Stimulated activated naive CD8-positive, alpha-beta T cell treated with anti-CD3 and anti-CD28 coated beads, Interleukin-15, Interleukin-2, amounts not matched to agents 100 ng/mL and 50 ng/mL, for 24 hours (primary cell): ENCODE measurements around the gene ORM2.
A peak's percentile ranks its signal among the peaks of the same experiment; 100 is the strongest.
"Not testable (repeated sequence)": the region's sequence is repeated elsewhere in the genome, so short reads cannot be mapped to it uniquely, and the experiment has no call there.

Experiments used
- H3K27ac Mint-ChIP-seq: one replicate; pipeline ENCODE4 v1.8.0; 2021; ENCODE audit warnings: mild to moderate bottlenecking, mixed read lengths
- H3K27me3 Mint-ChIP-seq: one replicate; pipeline ENCODE4 v1.8.0; 2021; ENCODE audit warnings: mixed read lengths
- H3K36me3 Mint-ChIP-seq: one replicate; pipeline ENCODE4 v1.8.0; 2021; ENCODE audit warnings: low read depth, mixed read lengths
- H3K4me1 Mint-ChIP-seq: one replicate; pipeline ENCODE4 v1.8.0; 2021; ENCODE audit warnings: low read depth, mixed read lengths
- H3K4me3 Mint-ChIP-seq: one replicate; pipeline ENCODE4 v1.8.0; 2021; ENCODE audit warnings: mild to moderate bottlenecking, mixed read lengths
- H3K9me3 Mint-ChIP-seq: one replicate; pipeline ENCODE4 v1.8.0; 2021; ENCODE audit warnings: mixed read lengths

ORM2 gene

DNA sequence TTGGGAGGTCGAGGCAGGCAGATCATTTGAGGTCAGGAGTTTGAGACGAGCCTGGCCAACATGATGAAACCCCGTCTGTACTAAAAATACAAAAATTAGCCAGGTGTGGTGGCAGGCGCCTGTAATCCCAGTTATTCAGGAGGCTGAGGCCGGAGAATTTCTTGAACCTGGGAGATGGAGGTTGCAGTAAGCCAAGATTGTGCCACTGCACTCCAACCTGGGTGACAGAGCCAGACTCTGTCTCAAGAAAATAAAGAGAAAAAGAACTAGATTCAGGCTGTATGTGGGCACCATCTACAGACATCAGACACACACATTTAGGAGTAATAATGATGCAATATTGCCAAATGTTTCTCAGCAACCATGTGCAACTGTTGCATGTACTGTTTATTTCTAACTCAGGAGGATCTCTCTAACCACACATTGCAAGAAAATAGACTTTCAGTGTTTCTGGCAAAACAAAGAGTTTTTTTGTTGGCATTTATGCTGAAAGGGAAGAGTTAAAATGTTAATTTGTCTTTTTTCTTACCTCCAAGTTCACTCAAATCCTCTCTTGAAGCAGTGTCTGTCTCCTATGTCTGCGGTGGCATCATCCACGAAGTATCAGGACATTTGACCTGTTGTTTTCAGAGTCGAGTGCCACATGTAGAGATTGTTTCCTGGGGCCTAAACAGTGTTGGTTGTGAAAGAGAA, 11.9 kb upstream of the ORM2 start:
- Mint-ChIP-seq H3K36me3 (no peaks in the 10 kb centered on the region), H3K4me1 (peaks cover 8% of the 10 kb centered on the region), H3K4me3 (no peak overlapping the region), H3K27me3 (no peaks in the 10 kb centered on the region), H3K27ac (peak overlapping the region; percentile 55), H3K9me3 (no peaks in the 10 kb centered on the region)

DNA sequence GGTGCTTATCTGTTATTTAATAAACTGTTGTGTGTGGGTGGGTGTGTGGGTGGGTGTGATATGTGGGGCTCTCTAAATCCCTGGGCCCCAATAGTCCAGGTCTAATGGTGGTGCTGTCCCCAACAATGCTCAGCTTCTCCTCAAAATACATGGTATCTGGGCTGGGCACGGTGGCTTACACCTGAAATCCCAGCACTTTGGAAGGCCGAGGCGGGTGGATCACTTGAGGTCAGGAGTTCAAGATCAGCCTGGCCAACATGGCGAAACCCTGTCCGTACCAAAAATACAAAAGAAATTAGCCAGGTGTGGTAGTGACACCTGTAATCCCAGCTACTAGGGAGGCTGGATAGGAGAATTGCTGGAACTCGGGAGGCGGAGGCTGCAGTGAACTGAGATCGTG, 11.3 kb upstream of the ORM2 start:
- Mint-ChIP-seq H3K4me1 (peaks cover 8% of the 10 kb centered on the region), H3K36me3 (no peaks in the 10 kb centered on the region), H3K9me3 (no peaks in the 10 kb centered on the region), H3K27me3 (no peaks in the 10 kb centered on the region), H3K27ac (peak overlapping the region; percentile 55), H3K4me3 (no peak overlapping the region)

DNA sequence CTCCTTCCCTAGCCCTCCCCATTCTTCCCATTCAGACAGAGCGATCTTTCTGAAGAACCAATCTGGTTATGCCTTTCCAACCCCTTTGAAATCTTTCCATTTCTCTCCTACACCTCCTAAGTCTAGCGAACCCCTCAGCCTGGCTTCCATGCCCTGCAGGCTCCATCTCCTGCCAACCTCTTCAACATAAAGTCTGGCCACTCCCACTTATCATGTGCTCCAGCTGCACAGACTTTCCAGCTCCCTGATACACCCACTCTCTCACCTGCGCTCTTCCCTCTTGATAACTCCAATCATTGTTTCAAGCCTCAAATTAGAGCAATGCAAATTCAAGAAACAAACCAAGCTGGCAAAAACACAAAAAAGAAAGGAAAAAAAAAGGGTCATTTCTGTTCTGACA, 10.5 kb upstream of the ORM2 start:
- H3K9me3 Mint-ChIP-seq: no peaks in the 10 kb centered on the region
- no peaks in the 10 kb centered on the region for H3K27me3 Mint-ChIP-seq
- no peaks in the 10 kb centered on the region for H3K36me3 Mint-ChIP-seq
- H3K4me1 Mint-ChIP-seq: peaks cover 8% of the 10 kb centered on the region
- H3K4me3 Mint-ChIP-seq: no peak overlapping the region
- H3K27ac Mint-ChIP-seq: no peak overlapping the region

DNA sequence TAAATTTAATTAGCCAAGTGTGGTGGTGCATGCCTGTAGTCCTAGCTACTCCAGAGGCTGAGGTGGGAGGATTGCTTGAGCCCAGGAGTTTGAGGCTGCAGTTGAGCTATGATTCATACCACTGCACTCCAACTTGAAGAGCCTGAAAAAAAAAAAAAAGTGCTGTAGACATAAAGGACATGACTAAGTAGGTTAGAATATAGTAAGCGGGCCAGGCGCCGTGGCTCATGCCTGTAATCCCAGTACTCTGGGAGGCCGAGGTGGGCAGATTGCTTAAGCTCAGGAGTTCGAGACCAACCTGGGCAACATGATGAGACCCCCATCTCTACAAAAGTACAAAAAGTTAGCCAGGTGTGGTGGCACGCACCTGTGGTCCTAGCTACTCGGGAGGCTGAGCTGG, 9.0 kb upstream of the ORM2 start:
- H3K36me3 Mint-ChIP-seq, H3K4me1 Mint-ChIP-seq, H3K4me3 Mint-ChIP-seq, H3K27ac Mint-ChIP-seq, H3K9me3 Mint-ChIP-seq, H3K27me3 Mint-ChIP-seq: not testable (repeated sequence)

DNA sequence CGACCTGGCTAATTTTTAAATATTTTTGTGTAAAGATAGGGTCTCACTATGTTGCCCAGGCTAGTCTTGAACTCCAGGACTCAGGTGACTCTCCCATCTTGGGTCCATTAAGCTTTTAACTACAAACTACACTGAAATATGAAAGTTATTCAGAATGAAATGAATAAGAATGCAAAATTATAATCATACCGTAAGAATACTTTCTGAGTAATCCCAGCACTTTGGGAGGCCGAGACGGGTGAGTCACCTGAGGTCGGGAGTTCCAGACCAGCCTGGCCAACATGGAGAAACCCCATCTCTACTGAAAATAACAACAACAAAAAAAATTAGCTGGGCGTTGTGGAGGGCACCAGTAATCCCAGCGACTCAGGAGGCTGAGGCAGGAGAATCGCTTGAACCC, 7.9 kb upstream of the ORM2 start:
- no peaks in the 10 kb centered on the region for H3K36me3 Mint-ChIP-seq
- no peak overlapping the region for H3K4me3 Mint-ChIP-seq
- H3K27me3 Mint-ChIP-seq: no peaks in the 10 kb centered on the region
- H3K9me3 Mint-ChIP-seq: no peaks in the 10 kb centered on the region
- H3K4me1 Mint-ChIP-seq: peaks cover 8% of the 10 kb centered on the region
- no peak overlapping the region for H3K27ac Mint-ChIP-seq

DNA sequence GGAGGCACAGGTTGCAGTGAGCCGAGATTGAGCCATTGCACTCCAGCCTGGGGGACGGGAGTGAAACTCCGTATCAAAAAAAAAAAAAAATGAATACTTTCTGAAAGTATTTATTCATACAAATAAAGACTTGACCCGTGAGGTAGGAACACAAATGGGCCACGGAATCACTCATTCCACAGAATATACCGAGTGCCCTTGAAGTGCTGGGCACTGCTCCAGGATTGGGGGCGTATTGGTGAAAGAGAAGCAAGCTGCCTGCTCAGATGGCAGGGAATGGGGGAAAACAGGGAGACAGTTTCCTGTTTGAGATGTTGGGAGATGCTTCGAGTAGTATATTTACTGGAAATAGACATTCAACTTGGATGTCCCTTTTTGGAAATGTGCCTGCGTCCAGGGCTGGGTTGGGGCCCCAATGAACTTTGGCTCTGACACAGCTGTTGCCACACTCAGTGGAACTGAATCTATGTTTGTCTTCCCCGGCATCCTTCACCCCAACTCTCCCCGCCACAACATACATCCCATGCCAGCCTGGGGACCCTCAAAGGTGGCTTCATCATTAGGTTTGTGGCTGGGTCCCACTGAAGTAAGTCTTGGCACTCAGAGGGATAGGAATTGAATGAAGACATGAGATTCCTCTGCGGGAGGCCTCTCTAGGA, 7.4 kb upstream of the ORM2 start:
- not testable (repeated sequence) for H3K4me3 Mint-ChIP-seq, H3K27me3 Mint-ChIP-seq, H3K27ac Mint-ChIP-seq, H3K9me3 Mint-ChIP-seq, H3K4me1 Mint-ChIP-seq, H3K36me3 Mint-ChIP-seq

DNA sequence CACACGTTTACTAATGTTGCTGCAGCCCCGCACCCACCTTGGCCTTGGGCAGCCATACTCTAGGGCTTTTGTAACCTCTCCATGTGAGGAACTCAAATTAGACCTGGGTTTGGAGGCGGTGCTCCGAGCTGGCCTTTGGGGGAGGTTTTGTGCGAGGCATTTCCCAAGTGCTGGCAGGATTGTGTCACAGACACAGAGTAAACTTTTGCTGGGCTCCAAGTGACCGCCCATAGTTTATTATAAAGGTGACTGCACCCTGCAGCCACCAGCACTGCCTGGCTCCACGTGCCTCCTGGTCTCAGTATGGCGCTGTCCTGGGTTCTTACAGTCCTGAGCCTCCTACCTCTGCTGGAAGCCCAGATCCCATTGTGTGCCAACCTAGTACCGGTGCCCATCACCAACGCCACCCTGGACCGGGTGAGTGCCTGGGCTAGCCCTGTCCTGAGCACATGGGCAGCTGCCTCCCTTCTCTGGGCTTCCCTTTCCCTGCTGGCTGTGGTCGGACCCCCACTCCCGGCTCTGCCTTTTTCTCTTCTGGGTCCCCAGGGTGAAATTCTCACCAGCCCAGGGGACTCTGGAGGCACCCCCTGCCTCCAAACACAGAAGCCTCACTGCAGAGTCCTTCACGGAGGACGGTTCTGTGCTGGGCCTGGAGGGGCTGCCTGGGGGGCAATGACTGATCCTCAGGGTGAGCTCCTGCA, 6.7 kb upstream of the ORM2 start, which contains the start of gene ORM1:
Gene ORM1, plus strand, starts transcription at position 268 of the 701 bp plus-strand sequence. Its CDS starts 36 bp downstream, at position 304.
- not testable (repeated sequence) for H3K9me3 Mint-ChIP-seq, H3K27me3 Mint-ChIP-seq, H3K4me3 Mint-ChIP-seq, H3K27ac Mint-ChIP-seq, H3K36me3 Mint-ChIP-seq, H3K4me1 Mint-ChIP-seq

DNA sequence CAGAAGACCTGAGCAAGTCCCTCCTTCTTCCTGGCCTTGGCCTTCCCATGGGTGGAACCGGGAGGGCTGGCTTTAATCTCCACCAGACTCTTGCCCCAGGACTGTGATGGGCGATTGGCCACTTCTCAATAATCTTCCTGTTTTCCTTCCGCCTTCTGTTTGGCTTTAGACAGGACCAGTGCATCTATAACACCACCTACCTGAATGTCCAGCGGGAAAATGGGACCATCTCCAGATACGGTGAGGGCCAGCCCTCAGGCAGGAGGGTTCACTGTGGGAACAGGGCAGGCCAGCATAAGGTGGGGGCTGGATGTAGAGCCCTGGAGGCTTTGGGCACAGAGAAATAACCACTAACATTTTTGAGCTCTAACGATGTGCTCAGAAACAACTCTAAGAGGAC, 5.8 kb upstream of the ORM2 start:
- H3K4me1 Mint-ChIP-seq, H3K4me3 Mint-ChIP-seq: not testable (repeated sequence)

DNA sequence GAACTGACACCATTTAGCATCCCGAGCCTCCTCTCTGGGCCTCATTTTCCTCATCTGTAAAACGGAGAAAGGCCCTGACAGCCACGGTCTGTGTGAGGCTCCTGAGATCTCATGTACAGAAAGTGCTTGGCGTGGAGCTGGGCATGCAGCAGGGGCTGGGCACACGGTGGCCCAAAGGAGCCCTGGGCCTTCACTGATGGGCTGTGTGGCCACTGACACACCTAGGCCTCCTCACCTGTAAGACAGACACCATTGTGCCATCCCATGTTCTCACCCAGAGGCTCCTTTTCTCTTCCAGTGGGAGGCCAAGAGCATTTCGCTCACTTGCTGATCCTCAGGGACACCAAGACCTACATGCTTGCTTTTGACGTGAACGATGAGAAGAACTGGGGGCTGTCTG, 5.2 kb upstream of the ORM2 start:
- Mint-ChIP-seq H3K27me3 (no peaks in the 10 kb centered on the region), H3K4me3 (no peak overlapping the region), H3K36me3 (no peaks in the 10 kb centered on the region), H3K9me3 (no peaks in the 10 kb centered on the region), H3K4me1 (peaks cover 8% of the 10 kb centered on the region), H3K27ac (no peak overlapping the region)

More for the DNA sequence above, 5.8 kb upstream of the ORM2 start:
- not testable (repeated sequence) for H3K27me3 Mint-ChIP-seq, H3K9me3 Mint-ChIP-seq, H3K27ac Mint-ChIP-seq, H3K36me3 Mint-ChIP-seq

DNA sequence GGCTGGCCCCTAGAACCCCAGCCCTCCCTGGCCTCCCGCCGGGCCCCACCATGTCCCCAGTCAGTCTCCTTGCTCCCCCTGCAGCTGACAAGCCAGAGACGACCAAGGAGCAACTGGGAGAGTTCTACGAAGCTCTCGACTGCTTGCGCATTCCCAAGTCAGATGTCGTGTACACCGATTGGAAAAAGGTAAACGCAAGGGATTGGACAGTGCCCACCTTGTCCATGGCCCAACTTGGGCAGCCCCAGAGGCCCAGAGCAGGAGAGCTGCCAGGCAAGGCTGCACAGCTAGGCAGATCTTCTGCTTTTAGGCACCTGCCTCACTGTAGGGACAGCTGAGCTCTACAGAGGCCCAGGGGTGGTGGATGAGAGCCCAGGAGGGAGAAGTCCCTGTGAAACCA, 4.7 kb upstream of the ORM2 start:
- H3K36me3 Mint-ChIP-seq, H3K9me3 Mint-ChIP-seq, H3K27ac Mint-ChIP-seq, H3K27me3 Mint-ChIP-seq, H3K4me3 Mint-ChIP-seq, H3K4me1 Mint-ChIP-seq: not testable (repeated sequence)

DNA sequence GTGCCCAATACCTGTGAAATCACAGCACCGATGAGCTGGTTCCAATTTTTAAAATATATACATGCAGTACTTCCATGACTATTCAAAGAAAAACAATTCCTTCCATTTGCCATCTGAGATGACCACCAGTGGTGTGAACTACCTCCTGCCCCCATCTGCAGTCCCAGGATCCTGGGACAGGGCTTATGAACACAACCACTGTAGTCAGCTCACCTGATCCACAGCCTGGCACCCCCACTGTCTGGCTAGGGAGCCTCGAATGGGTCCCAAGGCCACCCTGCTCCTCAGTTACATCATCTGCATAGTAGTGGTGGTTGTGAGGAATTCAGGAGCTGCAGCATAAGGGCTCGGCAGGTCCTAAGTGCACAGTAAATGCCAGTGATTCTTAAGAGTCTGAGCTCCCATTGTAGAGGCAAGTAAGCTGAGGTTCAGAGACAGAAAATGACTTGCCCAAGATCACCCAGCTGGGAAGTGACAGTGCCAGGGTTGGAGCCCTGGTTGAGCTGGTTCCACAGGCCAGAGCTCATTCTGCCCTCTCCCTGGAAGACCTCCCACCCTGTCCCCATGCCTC, 3.9 kb upstream of the ORM2 start:
- H3K9me3 Mint-ChIP-seq, H3K27ac Mint-ChIP-seq, H3K36me3 Mint-ChIP-seq, H3K4me3 Mint-ChIP-seq, H3K27me3 Mint-ChIP-seq: not testable (repeated sequence)
- H3K4me1 Mint-ChIP-seq: peaks cover 11% of the 10 kb centered on the region

DNA sequence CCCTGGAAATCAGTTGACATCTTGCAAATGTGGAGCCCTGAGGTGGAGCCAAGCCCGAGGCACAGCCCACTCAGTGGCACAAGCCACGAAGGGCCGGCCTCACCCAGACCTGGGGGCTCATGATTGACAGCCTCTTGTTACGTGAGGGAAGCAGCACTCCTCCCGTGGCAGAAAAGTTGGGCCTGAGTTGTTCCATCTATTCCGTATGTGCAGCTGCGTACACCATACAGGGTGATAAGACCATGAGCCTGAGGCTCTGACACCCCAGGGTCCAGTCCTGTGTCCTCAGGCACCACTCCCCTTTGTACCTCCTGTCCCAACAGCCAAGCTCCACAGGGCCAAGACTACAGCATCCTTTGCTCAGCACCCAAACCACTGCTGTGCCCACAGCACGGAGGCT, 1.9 kb upstream of the ORM2 start:
- Mint-ChIP-seq H3K4me3 (no peak overlapping the region), H3K27ac (no peak overlapping the region), H3K9me3 (no peaks in the 10 kb centered on the region), H3K27me3 (no peaks in the 10 kb centered on the region), H3K4me1 (peaks cover 9% of the 10 kb centered on the region), H3K36me3 (no peaks in the 10 kb centered on the region)

DNA sequence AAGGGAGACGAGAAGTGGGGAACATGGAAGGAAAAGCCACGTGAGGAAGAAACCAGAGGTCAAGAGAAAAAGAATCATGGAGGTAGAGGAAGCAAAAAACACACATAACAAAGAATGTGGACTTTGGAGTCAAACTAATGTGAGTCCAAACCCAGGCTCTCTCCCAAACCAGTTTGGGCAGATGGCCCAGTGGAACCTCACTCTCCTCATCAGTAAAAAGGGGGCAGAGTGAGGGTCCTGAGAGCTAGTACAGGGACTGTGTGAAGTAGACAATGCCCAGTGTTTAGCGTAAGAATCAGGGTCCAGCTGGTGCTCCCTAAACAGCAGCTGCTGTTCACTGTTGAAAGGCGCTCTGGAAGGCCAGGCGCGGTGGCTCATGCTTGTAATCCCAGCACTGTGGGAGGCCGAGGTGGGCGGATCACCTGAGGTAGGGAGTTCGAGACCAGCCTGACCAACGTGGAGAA, 1.3 kb upstream of the ORM2 start:
- not testable (repeated sequence) for H3K27me3 Mint-ChIP-seq, H3K9me3 Mint-ChIP-seq, H3K36me3 Mint-ChIP-seq, H3K27ac Mint-ChIP-seq, H3K4me3 Mint-ChIP-seq, H3K4me1 Mint-ChIP-seq

DNA sequence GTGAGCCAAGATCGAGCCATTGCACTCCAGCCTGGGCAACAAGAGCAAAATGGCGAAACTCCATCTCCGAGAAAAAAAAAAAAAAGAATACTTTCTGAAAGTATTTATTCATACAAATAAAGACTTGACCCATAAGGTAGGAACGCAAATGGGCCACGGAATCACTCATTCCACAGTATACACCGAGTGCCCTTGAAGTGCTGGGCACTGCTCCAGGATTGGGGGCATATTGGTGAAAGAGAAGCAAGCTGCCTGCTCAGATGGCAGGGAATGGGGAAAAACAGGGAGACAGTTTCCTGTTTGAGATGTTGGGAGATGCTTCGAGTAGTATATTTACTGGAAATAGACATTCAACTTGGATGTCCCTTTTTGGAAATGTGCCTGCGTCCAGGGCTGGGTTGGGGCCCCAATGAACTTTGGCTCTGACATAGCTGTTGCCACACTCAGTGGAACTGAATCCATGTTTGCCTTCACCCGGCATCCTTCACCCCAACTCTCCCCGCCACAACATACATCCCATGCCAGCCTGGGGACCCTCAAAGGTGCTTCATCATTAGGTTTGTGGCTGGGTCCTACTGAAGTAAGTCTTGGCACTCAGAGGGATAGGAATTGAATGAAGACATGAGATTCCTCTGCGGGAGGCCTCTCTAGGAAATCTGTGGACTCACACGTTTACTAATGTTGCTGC, 588 bp upstream of the ORM2 start:
- not testable (repeated sequence) for H3K27me3 Mint-ChIP-seq, H3K36me3 Mint-ChIP-seq, H3K4me1 Mint-ChIP-seq, H3K9me3 Mint-ChIP-seq, H3K27ac Mint-ChIP-seq, H3K4me3 Mint-ChIP-seq

DNA sequence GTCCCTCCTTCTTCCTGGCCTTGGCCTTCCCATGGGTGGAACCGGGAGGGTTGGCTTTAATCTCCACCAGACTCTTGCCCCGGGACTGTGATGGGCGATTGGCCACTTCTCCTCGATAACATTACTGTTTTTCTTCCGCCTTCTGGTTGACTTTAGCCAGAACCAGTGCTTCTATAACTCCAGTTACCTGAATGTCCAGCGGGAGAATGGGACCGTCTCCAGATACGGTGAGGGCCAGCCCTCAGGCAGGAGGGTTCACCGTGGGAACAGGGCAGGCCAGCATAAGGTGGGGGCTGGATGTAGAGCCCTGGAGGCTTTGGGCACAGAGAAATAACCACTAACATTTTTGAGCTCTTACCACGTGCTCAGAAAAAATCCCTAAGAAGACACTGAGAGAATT, 967 bp downstream of the ORM2 start:
- Mint-ChIP-seq H3K4me3 (no peak overlapping the region), H3K27me3 (no peaks in the 10 kb centered on the region)

More for the DNA sequence above, 967 bp downstream of the ORM2 start:
- H3K27ac Mint-ChIP-seq: no peak overlapping the region
- peaks cover 10% of the 10 kb centered on the region for H3K36me3 Mint-ChIP-seq
- H3K9me3 Mint-ChIP-seq: peaks cover 3% of the 10 kb centered on the region
- H3K4me1 Mint-ChIP-seq: peaks cover 14% of the 10 kb centered on the region
